Left ventricle myocardium inferior (tissue), 1 donor: ENCODE data around the gene UACA. TPM values are rescaled to one million over a fixed set of nuclear protein-coding genes. Genes with fewer than 3 reads are reported as not detected.

ENCODE experiments used
- DNase-seq: peaks from one replicate; pipeline ENCODE4 v3.0.0-alpha.2; 2020
- H3K27ac ChIP-seq: fragments of 200-600 bp; replicated peaks from 2 replicates; pipeline ENCODE4 v1.8.0; 2021
- H3K27me3 ChIP-seq: fragments of 200-600 bp; 2 replicates; pipeline ENCODE4 v1.8.0; 2021; ENCODE audit warnings: low read depth
- H3K36me3 ChIP-seq: fragments of 200-600 bp; 2 replicates; pipeline ENCODE4 v1.8.0; 2021
- H3K4me1 ChIP-seq: fragments of 200-600 bp; 2 replicates; pipeline ENCODE4 v1.8.0; 2021
- H3K4me3 ChIP-seq: fragments of 200-600 bp; 2 replicates; pipeline ENCODE4 v1.8.0; 2021; ENCODE audit warnings: mild to moderate bottlenecking, moderate library complexity
- H3K9me3 ChIP-seq: fragments of 200-600 bp; replicated peaks from 2 replicates; pipeline ENCODE4 v1.8.0; 2021
- CTCF ChIP-seq: fragments of 200-600 bp; IDR thresholded peaks from 2 replicates; pipeline ENCODE4 v1.8.0; 2021; ENCODE audit warnings: antibody characterized with exemption, mild to moderate bottlenecking, borderline replicate concordance
- intact Hi-C: fragments of 100-400 bp; cut with micrococcal nuclease; formaldehyde crosslinking; loops from one replicate; pipeline ENCODE4 v1.11.0; 2022
- total RNA-seq: library from RNA; stranded (reverse); fragmentation: NEBNext Ultra II Directional; extraction: Animal tissue kit (Norgen Biotek cat#: 25700); gene quantifications from one replicate; pipeline ENCODE4 v1.2.1, GENCODE V29; 2021
- donor health status: DM: no; HTN: yes; CAD: no; lungs with severe emphysema.

The UACA gene
- total RNA-seq, 1 donor from 2014 or later, result 33.7 TPM

GRCh38 chr15:70795311-70795665 lies 31.9 kb upstream of the UACA start:
- no peak for DNase-seq
- intact Hi-C loops, result no loop called here
- peaks cover 12% of the 10 kb centered on the region for H3K4me1 ChIP-seq
- H3K4me3 ChIP-seq, result no peak overlapping the region
- H3K36me3 ChIP-seq, result no peaks in the 10 kb centered on the region
- H3K9me3 ChIP-seq, result no peaks in the 10 kb centered on the region
- no peaks in the 10 kb centered on the region for H3K27me3 ChIP-seq
- peak overlapping the region; percentile 27 for H3K27ac ChIP-seq
- no peak for TF ChIP-seq CTCF

DNA sequence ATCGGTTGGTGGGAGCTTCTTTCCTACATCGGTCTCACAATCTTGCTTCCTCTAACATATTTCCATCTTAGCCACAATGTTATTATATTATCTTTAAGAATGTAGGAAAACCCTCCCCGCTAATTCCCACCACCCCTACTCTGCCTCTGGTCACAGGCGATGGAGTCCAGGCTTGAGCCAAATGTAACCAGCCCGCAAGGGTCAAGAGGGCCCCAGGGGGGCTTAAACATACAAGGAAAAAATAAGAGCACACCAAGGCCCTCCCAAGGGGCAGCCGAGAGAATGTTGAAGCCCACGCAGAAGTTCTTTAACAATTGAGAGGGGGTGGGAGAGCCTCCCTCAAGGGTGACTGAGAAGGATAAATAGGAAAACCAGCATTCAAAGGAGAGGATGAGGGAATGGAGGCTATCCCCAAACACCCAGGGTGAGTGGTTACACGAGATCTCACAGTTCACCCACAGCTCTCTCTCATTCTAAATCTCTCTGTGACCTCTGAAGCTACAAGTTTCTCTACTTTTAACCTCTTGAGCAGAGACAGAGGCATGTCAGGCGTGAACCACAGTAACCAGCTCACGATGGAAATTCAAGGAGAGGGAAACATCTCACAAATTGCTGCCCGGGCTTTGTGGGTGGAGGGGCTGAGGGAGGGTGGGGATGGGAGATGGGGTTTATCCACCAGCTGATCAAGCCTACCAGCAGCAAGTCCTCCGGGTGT lies 31.4 kb upstream of the UACA start:
- Histone ChIP-seq H3K9me3 (no peaks in the 10 kb centered on the region), H3K4me1 (peaks cover 6% of the 10 kb centered on the region), H3K36me3 (no peaks in the 10 kb centered on the region), H3K27ac (peak overlapping the region; percentile 27), H3K27me3 (no peaks in the 10 kb centered on the region), H3K4me3 (no peak overlapping the region)
- no peak for TF ChIP-seq CTCF
- intact Hi-C loops, result no loop called here
- DNase-seq, result no peak

- Histone ChIP-seq H3K4me3 (no peak overlapping the region), H3K4me1 (no peaks in the 10 kb centered on the region), H3K27me3 (no peaks in the 10 kb centered on the region), H3K36me3 (no peaks in the 10 kb centered on the region), H3K9me3 (no peaks in the 10 kb centered on the region), H3K27ac (no peak overlapping the region)
- DNase-seq, result no peak
- no peak for TF ChIP-seq CTCF
- intact Hi-C loops, result no loop called here
Observed at GRCh38 chr15:70793694-70794093, 30.3 kb upstream of the UACA start.

GRCh38 chr15:70792171-70792573 lies 28.8 kb upstream of the UACA start:
- Histone ChIP-seq H3K27me3 (no peaks in the 10 kb centered on the region), H3K9me3 (no peaks in the 10 kb centered on the region), H3K4me3 (no peak overlapping the region), H3K27ac (no peak overlapping the region), H3K36me3 (no peaks in the 10 kb centered on the region), H3K4me1 (no peaks in the 10 kb centered on the region)
- TF ChIP-seq CTCF, result no peak
- DNase-seq, result no peak
- intact Hi-C loops, result no loop called here

DNA sequence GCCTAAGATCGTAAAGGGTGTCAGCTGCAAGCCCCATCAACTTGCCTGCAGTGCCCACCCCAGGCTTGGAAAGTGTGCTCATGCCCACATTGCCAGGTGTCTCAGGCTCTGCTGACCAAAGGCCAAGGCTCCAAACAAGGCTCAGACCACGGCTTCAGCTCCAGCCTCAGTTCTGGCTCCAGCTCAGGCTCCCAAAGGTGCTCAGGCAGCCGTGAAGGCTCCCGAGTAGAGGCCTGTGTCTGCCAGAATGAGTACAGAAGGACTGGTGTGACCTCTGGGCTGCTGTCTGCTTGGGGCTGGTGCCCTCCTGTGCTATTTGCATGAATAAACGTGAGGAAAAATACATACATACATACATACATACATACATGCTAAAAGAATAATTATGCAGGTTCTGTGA lies 27.9 kb upstream of the UACA start:
- no peak overlapping the region for H3K27ac ChIP-seq
- no peak overlapping the region for H3K4me3 ChIP-seq
- TF ChIP-seq CTCF, result no peak
- intact Hi-C loops, result no loop called here
- H3K36me3 ChIP-seq, result no peaks in the 10 kb centered on the region
- H3K9me3 ChIP-seq, result no peaks in the 10 kb centered on the region
- H3K4me1 ChIP-seq, result no peaks in the 10 kb centered on the region
- H3K27me3 ChIP-seq, result no peaks in the 10 kb centered on the region
- DNase-seq, result no peak

GRCh38 chr15:70789213-70789612 lies 25.9 kb upstream of the UACA start:
- H3K27me3 ChIP-seq, result no peaks in the 10 kb centered on the region
- no peaks in the 10 kb centered on the region for H3K9me3 ChIP-seq
- DNase-seq, result no peak
- H3K4me3 ChIP-seq, result no peak overlapping the region
- H3K4me1 ChIP-seq, result no peaks in the 10 kb centered on the region
- intact Hi-C loops, result no loop called here
- TF ChIP-seq CTCF, result no peak
- no peaks in the 10 kb centered on the region for H3K36me3 ChIP-seq
- no peak overlapping the region for H3K27ac ChIP-seq
